H9 (cell line): ENCODE data around the gene MRPL43. TPM values are rescaled to one million over a fixed set of nuclear protein-coding genes. Genes with fewer than 3 reads are reported as not detected.

Experiments used
- DNase-seq: peaks from one replicate; pipeline ENCODE4 v3.0.0-alpha.2; 2017
- H2AFZ ChIP-seq: one replicate; pipeline ENCODE4 v1.6.1; 2013; ENCODE audit warnings: mild to moderate bottlenecking, low read length, control low read depth, moderate library complexity
- H2AK5ac ChIP-seq: 2 replicates; pipeline ENCODE4 v1.6.1; 2013; ENCODE audit warnings: low read length, control low read depth, mixed read lengths; ENCODE audit not compliant: insufficient read length
- H2BK120ac ChIP-seq: one replicate; pipeline ENCODE4 v1.6.1; 2013; ENCODE audit warnings: low read depth, mild to moderate bottlenecking, low read length, control low read depth, inconsistent platforms; ENCODE audit not compliant: poor library complexity, severe bottlenecking
- H2BK12ac ChIP-seq: 2 replicates; pipeline ENCODE4 v1.6.1; 2013; ENCODE audit warnings: low read length, control low read depth, mixed read lengths, low read depth; ENCODE audit not compliant: insufficient read length
- H2BK15ac ChIP-seq: 2 replicates; pipeline ENCODE4 v1.6.1; 2013; ENCODE audit warnings: low read depth, low read length, control low read depth
- H2BK20ac ChIP-seq: one replicate; pipeline ENCODE4 v1.6.1; 2013; ENCODE audit warnings: low read depth, mild to moderate bottlenecking, low read length, control low read depth, inconsistent platforms; ENCODE audit not compliant: poor library complexity, severe bottlenecking
- H2BK5ac ChIP-seq: 2 replicates; pipeline ENCODE4 v1.6.1; 2013; ENCODE audit warnings: low read length, control low read depth, mixed read lengths; ENCODE audit not compliant: insufficient read length
- H3K14ac ChIP-seq: 2 replicates; pipeline ENCODE4 v1.6.1; 2013; ENCODE audit warnings: low read length, control low read depth; ENCODE audit not compliant: insufficient read depth
- H3K18ac ChIP-seq: 2 replicates; pipeline ENCODE4 v1.6.1; 2013; ENCODE audit warnings: low read depth, mild to moderate bottlenecking, mixed read lengths, low read length, control low read depth; ENCODE audit not compliant: insufficient read length
- H3K23ac ChIP-seq: 2 replicates; pipeline ENCODE4 v1.6.1; 2013; ENCODE audit warnings: low read length, control low read depth, mixed read lengths, low read depth; ENCODE audit not compliant: insufficient read length
- H3K23me2 ChIP-seq: 2 replicates; pipeline ENCODE4 v1.6.1; 2013; ENCODE audit warnings: low read depth, mild to moderate bottlenecking, mixed read lengths, low read length, control low read depth; ENCODE audit not compliant: insufficient read length, poor library complexity, severe bottlenecking
- H3K27ac ChIP-seq: 2 replicates; pipeline ENCODE4 v1.5.1; 2013; ENCODE audit warnings: low read length, control low read depth, mixed read lengths, low read depth; ENCODE audit not compliant: insufficient read length
- H3K27me3 ChIP-seq: 2 replicates; pipeline ENCODE4 v1.6.1; 2013; ENCODE audit warnings: low read length, control low read depth, inconsistent platforms; ENCODE audit not compliant: insufficient read depth
- H3K4ac ChIP-seq: 2 replicates; pipeline ENCODE4 v1.6.1; 2013; ENCODE audit warnings: low read depth, mild to moderate bottlenecking, control low read depth, inconsistent platforms, low read length, moderate library complexity
- H3K4me1 ChIP-seq: 2 replicates; pipeline ENCODE4 v1.6.1; 2013; ENCODE audit warnings: low read length, control low read depth, inconsistent platforms; ENCODE audit not compliant: insufficient read depth
- H3K4me2 ChIP-seq: 2 replicates; pipeline ENCODE4 v1.6.1; 2013; ENCODE audit warnings: low read length, control low read depth, mixed read lengths; ENCODE audit not compliant: insufficient read length, insufficient read depth
- H3K56ac ChIP-seq: 2 replicates; pipeline ENCODE4 v1.6.1; 2013; ENCODE audit warnings: low read depth, mild to moderate bottlenecking, mixed read lengths, low read length, control low read depth; ENCODE audit not compliant: insufficient read length
- H3K79me1 ChIP-seq: 2 replicates; pipeline ENCODE4 v1.6.1; 2013; ENCODE audit warnings: low read depth, mild to moderate bottlenecking, moderate library complexity, low read length, control low read depth, inconsistent platforms; ENCODE audit not compliant: insufficient read depth, poor library complexity, severe bottlenecking
- H3K79me2 ChIP-seq: 2 replicates; pipeline ENCODE4 v1.6.1; 2013; ENCODE audit warnings: low read length, control low read depth, inconsistent platforms; ENCODE audit not compliant: insufficient read depth
- H3K9ac ChIP-seq: 2 replicates; pipeline ENCODE4 v1.6.1; 2013; ENCODE audit warnings: low read length, control low read depth, mixed read lengths; ENCODE audit not compliant: insufficient read length; ENCODE audit errors: extremely low read depth
- H3K9me3 ChIP-seq: one replicate; pipeline ENCODE4 v1.6.1; 2013; ENCODE audit warnings: low read depth, low read length, inconsistent platforms; ENCODE audit not compliant: control insufficient read depth
- H3T11ph ChIP-seq: one replicate; pipeline ENCODE4 v1.6.1; 2013; ENCODE audit warnings: mild to moderate bottlenecking, low read length, control low read depth, inconsistent platforms
- H4K20me1 ChIP-seq: one replicate; pipeline ENCODE4 v1.6.1; 2013; ENCODE audit not compliant: control insufficient read depth, insufficient read length, insufficient read depth
- H4K5ac ChIP-seq: 2 replicates; pipeline ENCODE4 v1.6.1; 2013; ENCODE audit warnings: low read depth, mild to moderate bottlenecking, mixed read lengths, low read length, control low read depth; ENCODE audit not compliant: insufficient read length
- H4K8ac ChIP-seq: replicated peaks from 2 replicates; pipeline ENCODE4 v1.6.1; 2013; ENCODE audit warnings: low read length, control low read depth, mixed read lengths, low read depth; ENCODE audit not compliant: insufficient read length
- H4K91ac ChIP-seq: 2 replicates; pipeline ENCODE4 v1.6.1; 2013; ENCODE audit warnings: low read depth, mild to moderate bottlenecking, moderate library complexity, mixed read lengths, low read length, control low read depth; ENCODE audit not compliant: insufficient read length
- H3K27ac Mint-ChIP-seq, 3 experiments: 2 replicates in 2 of 3; 3 replicates in 1 of 3; pipeline ENCODE4 v1.8.0; 2020 to 2021; ENCODE audit warnings: mixed read lengths in 3 of 3, mild to moderate bottlenecking in 1 of 3, moderate library complexity in 1 of 3
- H3K27me3 Mint-ChIP-seq: 2 replicates; pipeline ENCODE4 v1.8.0; 2021; ENCODE audit warnings: low read depth, mild to moderate bottlenecking, moderate library complexity, mixed read lengths
- H3K36me3 Mint-ChIP-seq, 3 experiments: 2 replicates in 2 of 3; 3 replicates in 1 of 3; pipeline ENCODE4 v1.8.0; 2020 to 2021; ENCODE audit warnings: low read depth in 3 of 3, mixed read lengths in 3 of 3; ENCODE audit not compliant: insufficient read depth in 1 of 3
- H3K4me1 Mint-ChIP-seq, 2 experiments: 2 replicates each; pipeline ENCODE4 v1.8.0; 2020; ENCODE audit warnings: mixed read lengths in 2 of 2
- H3K4me3 Mint-ChIP-seq, 2 experiments: 2 replicates in 1 of 2; 3 replicates in 1 of 2; pipeline ENCODE4 v1.8.0; 2020 to 2021; ENCODE audit warnings: mild to moderate bottlenecking in 2 of 2, mixed read lengths in 2 of 2, moderate library complexity in 1 of 2
- H3K9me3 Mint-ChIP-seq, 2 experiments: 2 replicates in 1 of 2; 3 replicates in 1 of 2; pipeline ENCODE4 v1.8.0; 2020; ENCODE audit warnings: mild to moderate bottlenecking in 2 of 2, mixed read lengths in 2 of 2, moderate library complexity in 1 of 2
- CTCF ChIP-seq: fragments of 200-600 bp; sonication (generic); conservative IDR thresholded peaks from 3 replicates; pipeline ENCODE4 v1.8.0; 2021; ENCODE audit warnings: antibody characterized with exemption, mild to moderate bottlenecking
- WGBS: extraction: QIAGEN DNeasy Blood & Tissue Kit; methylation state at CpG from one replicate; pipeline ENCODE4 v1.1.7; 2013; ENCODE audit warnings: missing lambda C conversion rate, low lambda C conversion rate, mixed read lengths; ENCODE audit not compliant: insufficient read length; ENCODE audit errors: extremely low coverage; 5-methylcytosine and 5-hydroxymethylcytosine counted together
- total RNA-seq: library from RNA; stranded (reverse); gene quantifications from 2 replicates; pipeline ENCODE4 v1.2.1, GENCODE V29; 2021

MRPL43 gene
- total RNA-seq, 1 experiment from 2014 or later, result 70.3 TPM

- WGBS, result no CpG with 5 or more reads among the region's 23 CpGs
- no peak overlapping the region for H3K4me3 Mint-ChIP-seq
Measured at GRCh38 chr10:101005361-101005760, 18.1 kb upstream of the MRPL43 start.

More at GRCh38 chr10:101005361-101005760, 18.1 kb upstream of the MRPL43 start:
- H3K79me2 ChIP-seq, result no peaks in the 10 kb centered on the region; the same call in 1 of the 2 replicates
- H4K91ac ChIP-seq, result no peak overlapping the region
- no peaks in the 10 kb centered on the region for H3K79me1 ChIP-seq
- no peaks in the 10 kb centered on the region for H4K20me1 ChIP-seq
- H4K8ac ChIP-seq, result no peak overlapping the region
- H3K9me3 Mint-ChIP-seq, result no peaks in the 10 kb centered on the region
- peaks cover 19 to 46% (median 41%) of the 10 kb centered on the region in 3 experiments; a peak in 6 of 7 replicates for H3K36me3 Mint-ChIP-seq
- no peak for DNase-seq
- TF ChIP-seq CTCF, result no peak
- H2BK15ac ChIP-seq, result no peak overlapping the region
- no peak overlapping the region for H3K14ac ChIP-seq
- H3K56ac ChIP-seq, result no peak overlapping the region
- peak overlapping the region in 1 of 3 experiments; percentile 68; a peak in 1 of 7 replicates for H3K27ac Mint-ChIP-seq
- no peaks in the 10 kb centered on the region for H3K27me3 ChIP-seq
- H2BK12ac ChIP-seq, result no peak overlapping the region
- no peak overlapping the region for H2AK5ac ChIP-seq
- H3K23me2 ChIP-seq, result peaks cover 5% of the 10 kb centered on the region
- no peak overlapping the region for H3K4me2 ChIP-seq
- H2AFZ ChIP-seq, result no peak overlapping the region
- no peak overlapping the region for H3K23ac ChIP-seq
- H3K27me3 Mint-ChIP-seq, result no peaks in the 10 kb centered on the region; the same call in 1 of the 2 replicates
- H3K4me1 ChIP-seq, result no peaks in the 10 kb centered on the region
- no peak overlapping the region for H2BK20ac ChIP-seq
- no peak overlapping the region for H4K5ac ChIP-seq
- H3K9me3 ChIP-seq, result no peaks in the 10 kb centered on the region
- no peak overlapping the region for H3K18ac ChIP-seq
- H2BK5ac ChIP-seq, result no peak overlapping the region
- no peak overlapping the region for H3K9ac ChIP-seq
- no peak overlapping the region for H3T11ph ChIP-seq
- no peak overlapping the region for H3K27ac ChIP-seq
- no peak overlapping the region for H3K4ac ChIP-seq
- no peak overlapping the region for H2BK120ac ChIP-seq
- H3K4me1 Mint-ChIP-seq, result peaks cover 10 to 27% of the 10 kb centered on the region in 2 experiments
